HG03342 (cell line): Measurements from ENCODE around the gene ULBP1.
"Not testable (repeated sequence)": the region's sequence is repeated elsewhere in the genome, so short reads cannot be mapped to it uniquely, and the experiment has no call there.

Experiments used
- ATAC-seq: cut with Tn5 transposase; IDR thresholded peaks from one replicate; pipeline ENCODE4 v1.9.1; 2021; ENCODE audit warnings: mild to moderate bottlenecking, moderate library complexity; ENCODE audit not compliant: unreplicated experiment

Gene ULBP1

GRCh38 chr6:149951096-149951495, 12.6 kb upstream of the ULBP1 start:
- ATAC-seq: no peak

GRCh38 chr6:149951626-149952025, 12.1 kb upstream of the ULBP1 start:
- no peak for ATAC-seq

DNA sequence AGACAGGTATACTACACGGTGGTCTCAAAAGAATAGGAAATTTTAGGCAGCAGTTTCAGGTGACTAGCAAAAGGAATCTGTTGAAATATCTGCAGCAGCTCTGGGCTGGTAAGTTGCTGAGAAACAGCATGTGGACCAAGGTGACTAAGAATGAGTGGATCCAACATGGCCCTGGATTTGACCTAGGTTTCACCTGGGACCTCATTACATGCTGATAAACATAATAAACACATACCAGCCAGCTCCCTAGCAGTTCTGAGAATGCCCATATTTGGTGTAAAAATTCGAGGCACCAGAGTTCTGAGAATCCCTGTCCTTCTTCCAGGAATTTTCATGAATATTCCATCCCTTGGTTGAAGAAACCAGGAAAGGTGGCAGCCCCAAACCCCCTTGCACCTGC, 10.4 kb upstream of the ULBP1 start:
- ATAC-seq: not testable (repeated sequence)

DNA sequence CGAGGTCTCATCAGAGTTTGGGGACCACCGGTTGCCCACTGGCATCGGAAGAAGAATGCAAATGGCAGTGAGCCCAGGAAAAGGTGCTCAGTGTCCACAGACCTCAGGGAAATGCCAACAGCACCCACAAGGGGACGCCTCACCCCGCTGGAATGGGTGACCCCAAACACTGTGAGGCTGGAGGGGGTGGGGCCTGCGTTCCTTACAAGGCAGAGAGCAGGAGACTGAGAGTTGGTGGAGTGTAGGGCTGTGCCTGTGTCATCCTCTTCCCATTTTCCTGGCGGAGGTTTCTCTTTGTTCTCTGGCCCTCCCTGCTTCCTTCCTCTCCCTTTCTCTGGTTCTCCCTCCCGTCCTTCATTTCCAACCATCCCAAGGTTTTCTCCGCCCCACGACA, 9.8 kb upstream of the ULBP1 start:
- ATAC-seq: not testable (repeated sequence)

- ATAC-seq: not testable (repeated sequence)
Measured at GRCh38 chr6:149954328-149954983, 9.3 kb upstream of the ULBP1 start.

- ATAC-seq: not testable (repeated sequence)
Measured at GRCh38 chr6:149954984-149955653, 8.6 kb upstream of the ULBP1 start.

- not testable (repeated sequence) for ATAC-seq
Measured at GRCh38 chr6:149955654-149956317, 8.0 kb upstream of the ULBP1 start.

GRCh38 chr6:149958124-149958523, 5.6 kb upstream of the ULBP1 start:
- ATAC-seq: not testable (repeated sequence)

- ATAC-seq: not testable (repeated sequence)
Measured at GRCh38 chr6:149959806-149960205, 3.9 kb upstream of the ULBP1 start.

DNA sequence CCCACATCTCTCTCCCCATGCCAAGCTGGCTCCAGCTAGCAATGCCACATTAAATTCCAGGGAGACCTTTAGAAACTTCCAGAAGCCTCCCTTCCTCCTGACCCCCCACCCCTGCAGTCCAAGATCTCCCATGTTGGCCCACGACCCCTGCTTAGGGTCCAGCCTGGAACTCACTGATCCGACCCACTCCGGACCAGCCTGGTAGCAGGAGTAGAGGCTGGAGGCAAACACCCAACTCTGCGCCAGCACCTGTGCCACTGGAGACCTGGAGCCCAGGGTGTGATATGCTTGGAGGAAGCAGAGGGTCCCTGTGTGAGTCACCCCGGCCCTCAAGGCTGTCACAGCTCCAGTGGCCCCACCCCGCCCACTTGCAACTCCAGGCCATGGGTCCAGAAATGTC, 3.3 kb upstream of the ULBP1 start:
- no peak for ATAC-seq

DNA sequence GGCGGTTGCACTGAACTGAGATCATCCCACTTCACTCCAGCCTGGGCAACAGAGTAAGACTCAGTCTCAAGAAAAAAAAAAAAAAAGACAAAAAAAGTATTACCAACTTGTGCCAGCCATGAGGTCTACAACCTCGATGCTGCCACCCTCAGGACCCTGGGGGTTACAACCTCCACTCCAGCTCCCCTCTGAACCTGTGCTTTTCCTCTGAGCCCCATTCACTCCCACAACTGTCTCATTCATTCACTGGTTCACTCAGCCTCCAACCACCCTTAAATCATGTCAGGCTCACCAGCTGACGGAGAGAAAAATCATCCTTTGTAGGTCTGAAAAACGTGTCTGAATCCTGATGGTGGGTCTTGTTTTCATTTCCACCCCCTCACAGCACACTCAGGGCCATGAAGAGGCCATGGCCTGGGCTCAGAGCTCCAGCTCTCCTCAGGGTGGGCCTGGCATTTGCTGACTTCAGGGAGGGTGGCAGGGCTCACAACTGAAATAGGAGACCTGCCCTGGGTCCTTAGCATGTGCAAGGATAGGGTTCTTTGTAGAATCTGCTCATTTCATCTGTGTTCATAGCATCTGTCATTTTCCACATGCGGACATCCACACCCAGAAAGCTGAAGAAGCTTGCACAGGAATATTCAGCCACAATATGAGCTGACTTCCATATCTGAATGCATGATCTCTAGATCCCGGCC, 1.9 kb upstream of the ULBP1 start:
- ATAC-seq: no peak

DNA sequence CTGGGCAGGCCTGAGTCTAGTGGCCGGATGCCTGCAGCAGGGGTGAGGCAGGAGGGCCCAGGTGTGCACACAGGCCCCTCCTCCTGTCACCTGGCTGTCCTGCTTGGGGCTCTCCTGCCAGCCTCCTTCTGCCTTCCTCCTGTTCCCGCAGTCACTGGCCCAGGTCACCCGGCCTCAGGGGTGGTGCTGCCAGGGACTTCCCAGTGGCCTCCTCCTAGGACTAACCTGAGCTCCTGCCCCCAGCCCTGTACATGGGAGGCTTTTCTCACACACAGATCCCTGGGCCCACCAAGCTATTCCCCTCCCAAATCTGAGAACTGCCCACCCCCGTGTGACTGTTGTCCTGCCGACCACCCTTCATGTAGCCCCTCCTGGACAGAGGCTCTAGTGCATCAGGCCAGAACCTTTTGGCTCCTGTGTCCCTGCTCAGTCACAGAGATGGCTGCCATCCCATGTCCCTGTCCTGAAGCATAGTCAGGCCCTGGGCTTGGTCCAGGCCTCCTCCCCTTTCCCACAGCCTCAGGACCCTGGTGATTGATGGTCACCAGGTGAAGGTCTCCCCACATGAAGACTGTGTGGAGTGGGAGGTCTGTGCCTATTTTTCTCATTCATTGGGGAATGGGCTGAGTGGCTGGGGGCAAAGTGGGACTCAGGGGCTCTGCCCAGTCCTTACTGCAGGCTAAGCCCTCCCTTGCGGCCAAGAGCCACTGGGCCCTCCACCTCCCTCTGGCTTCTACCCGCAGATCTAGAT, 1.1 kb upstream of the ULBP1 start:
- ATAC-seq: no peak

DNA sequence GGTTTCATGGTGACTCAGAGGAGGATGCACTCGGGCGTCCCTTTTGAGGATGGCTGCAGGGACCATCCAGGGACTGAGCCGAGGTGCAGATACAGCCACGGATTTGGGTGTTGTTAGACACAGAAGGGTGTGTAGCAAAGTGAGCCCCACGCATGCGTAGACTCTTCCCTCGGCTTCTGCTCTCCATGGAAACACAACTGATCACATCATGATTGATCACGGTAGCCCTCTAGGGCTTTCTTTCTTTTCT, 606 bp upstream of the ULBP1 start:
- ATAC-seq: peak; percentile 52

GRCh38 chr6:149964308-149965193, 808 bp downstream of the ULBP1 start:
- ATAC-seq: no peak

GRCh38 chr6:149965194-149966020, 1.7 kb downstream of the ULBP1 start:
- no peak for ATAC-seq

DNA sequence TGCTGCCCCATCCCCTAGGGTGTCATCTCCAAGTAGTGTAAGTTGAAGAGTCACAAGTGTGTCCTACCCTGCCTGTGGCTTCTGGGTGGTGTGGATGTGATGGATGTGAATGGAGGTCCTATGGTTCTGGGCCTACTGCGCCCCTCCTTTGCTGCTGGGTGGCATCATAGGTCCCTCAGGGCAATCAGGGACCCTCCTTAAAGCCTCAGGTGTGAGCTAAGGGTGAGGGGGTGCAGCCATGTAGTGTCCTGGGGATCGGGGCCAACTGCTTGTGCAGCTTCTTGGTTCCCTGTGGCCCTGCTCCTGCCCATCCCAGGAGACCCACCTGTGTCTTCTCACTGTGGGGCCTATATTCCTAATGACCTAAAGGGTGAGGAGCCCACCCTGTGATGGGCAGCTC, 2.6 kb downstream of the ULBP1 start:
- ATAC-seq: not testable (repeated sequence)

- ATAC-seq: no peak
Measured at GRCh38 chr6:149967591-149967990, 3.8 kb downstream of the ULBP1 start.

DNA sequence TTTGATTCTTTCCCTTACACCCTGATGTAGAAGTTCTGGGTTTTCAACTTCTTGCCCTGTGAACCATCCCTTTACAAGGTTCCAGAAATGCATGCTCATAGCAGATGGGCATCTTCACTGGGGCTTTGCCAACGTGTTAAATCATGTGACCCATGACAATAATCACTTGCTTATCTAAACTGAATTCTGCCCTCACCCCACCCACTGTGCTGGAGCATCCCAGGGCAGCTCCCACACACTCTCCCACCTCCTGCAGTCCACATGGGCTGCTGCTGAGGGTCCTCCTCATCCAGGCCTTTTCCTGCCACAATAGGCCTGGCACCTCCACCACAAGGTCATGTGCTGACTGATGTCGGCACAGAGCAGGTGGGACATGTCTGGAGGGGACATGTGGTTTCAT, 4.3 kb downstream of the ULBP1 start:
- not testable (repeated sequence) for ATAC-seq

DNA sequence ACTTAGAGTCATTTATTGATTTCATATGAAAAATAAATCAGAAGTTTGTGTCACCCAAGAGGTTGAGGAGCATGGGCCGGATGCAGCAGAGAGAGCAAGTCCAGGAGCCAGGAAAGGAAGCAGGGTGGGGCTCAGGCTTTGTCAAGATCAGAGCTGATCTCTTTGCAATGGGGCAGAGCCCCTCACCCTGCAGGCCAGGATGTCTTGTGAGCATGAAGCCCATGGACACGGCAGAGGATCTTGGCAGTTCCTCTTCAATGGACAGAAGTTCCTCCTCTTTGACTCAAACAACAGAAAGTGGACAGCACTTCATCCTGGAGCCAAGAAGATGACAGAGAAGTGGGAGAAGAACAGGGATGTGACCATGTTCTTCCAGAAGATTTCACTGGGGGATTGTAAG, 5.2 kb downstream of the ULBP1 start:
- not testable (repeated sequence) for ATAC-seq
